ENCODE results near the gene LPIN3.

DNA sequence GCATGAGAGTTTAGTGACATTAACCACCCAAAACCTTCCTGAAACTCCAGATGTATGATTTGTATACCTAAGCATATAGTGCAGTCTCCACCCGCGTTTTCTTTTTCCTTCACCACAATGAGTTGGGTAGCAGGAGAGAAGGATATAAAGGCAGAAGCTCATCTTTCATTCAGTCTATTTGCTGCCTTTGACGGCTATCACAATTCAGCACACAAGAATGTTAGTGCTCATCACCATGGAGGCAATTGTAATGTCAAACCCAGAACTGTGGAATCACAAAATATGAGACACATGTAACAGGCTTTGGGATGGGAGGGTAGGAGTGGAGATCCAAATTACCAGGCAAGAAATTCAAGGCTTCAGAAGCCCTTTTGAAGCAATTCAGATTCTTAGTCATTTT is 40.7 kb upstream of the LPIN3 start:
- no peak for TF ChIP-seq YY1 (IDR thresholded peaks at IDR 0.05; ENCODE audit: extremely low read depth, insufficient replicate concordance, low read depth, low read length)
- TF ChIP-seq TCF7L2 (IDR thresholded peaks at IDR 0.05; ENCODE audit: borderline replicate concordance, extremely low read depth, insufficient read depth, insufficient read length), result no peak
- TF ChIP-seq EZH2 (IDR thresholded peaks at IDR 0.05), result no peak
- TF ChIP-seq, protein P1, sequence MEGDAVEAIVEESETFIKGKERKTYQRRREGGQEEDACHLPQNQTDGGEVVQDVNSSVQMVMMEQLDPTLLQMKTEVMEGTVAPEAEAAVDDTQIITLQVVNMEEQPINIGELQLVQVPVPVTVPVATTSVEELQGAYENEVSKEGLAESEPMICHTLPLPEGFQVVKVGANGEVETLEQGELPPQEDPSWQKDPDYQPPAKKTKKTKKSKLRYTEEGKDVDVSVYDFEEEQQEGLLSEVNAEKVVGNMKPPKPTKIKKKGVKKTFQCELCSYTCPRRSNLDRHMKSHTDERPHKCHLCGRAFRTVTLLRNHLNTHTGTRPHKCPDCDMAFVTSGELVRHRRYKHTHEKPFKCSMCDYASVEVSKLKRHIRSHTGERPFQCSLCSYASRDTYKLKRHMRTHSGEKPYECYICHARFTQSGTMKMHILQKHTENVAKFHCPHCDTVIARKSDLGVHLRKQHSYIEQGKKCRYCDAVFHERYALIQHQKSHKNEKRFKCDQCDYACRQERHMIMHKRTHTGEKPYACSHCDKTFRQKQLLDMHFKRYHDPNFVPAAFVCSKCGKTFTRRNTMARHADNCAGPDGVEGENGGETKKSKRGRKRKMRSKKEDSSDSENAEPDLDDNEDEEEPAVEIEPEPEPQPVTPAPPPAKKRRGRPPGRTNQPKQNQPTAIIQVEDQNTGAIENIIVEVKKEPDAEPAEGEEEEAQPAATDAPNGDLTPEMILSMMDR (IDR thresholded peaks at IDR 0.05 in 2 of 3, conservative IDR thresholded peaks at IDR 0.05 in 1 of 3; ENCODE audit: borderline replicate concordance in 1 of 3, insufficient read depth in 1 of 3, low read depth in 2 of 3, low read length in 2 of 3), result no peak
- TF ChIP-seq SIN3A (IDR thresholded peaks at IDR 0.05; ENCODE audit: low read depth), result no peak
- TF ChIP-seq ZNF274 (IDR thresholded peaks at IDR 0.05; ENCODE audit: low read depth, low read length), result no peak
- TF ChIP-seq RAD21 (IDR thresholded peaks at IDR 0.05; ENCODE audit: low read depth), result no peak
- TF ChIP-seq, protein P2, sequence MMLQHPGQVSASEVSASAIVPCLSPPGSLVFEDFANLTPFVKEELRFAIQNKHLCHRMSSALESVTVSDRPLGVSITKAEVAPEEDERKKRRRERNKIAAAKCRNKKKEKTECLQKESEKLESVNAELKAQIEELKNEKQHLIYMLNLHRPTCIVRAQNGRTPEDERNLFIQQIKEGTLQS (IDR thresholded peaks at IDR 0.05), result no peak
- TF ChIP-seq, protein P3, sequence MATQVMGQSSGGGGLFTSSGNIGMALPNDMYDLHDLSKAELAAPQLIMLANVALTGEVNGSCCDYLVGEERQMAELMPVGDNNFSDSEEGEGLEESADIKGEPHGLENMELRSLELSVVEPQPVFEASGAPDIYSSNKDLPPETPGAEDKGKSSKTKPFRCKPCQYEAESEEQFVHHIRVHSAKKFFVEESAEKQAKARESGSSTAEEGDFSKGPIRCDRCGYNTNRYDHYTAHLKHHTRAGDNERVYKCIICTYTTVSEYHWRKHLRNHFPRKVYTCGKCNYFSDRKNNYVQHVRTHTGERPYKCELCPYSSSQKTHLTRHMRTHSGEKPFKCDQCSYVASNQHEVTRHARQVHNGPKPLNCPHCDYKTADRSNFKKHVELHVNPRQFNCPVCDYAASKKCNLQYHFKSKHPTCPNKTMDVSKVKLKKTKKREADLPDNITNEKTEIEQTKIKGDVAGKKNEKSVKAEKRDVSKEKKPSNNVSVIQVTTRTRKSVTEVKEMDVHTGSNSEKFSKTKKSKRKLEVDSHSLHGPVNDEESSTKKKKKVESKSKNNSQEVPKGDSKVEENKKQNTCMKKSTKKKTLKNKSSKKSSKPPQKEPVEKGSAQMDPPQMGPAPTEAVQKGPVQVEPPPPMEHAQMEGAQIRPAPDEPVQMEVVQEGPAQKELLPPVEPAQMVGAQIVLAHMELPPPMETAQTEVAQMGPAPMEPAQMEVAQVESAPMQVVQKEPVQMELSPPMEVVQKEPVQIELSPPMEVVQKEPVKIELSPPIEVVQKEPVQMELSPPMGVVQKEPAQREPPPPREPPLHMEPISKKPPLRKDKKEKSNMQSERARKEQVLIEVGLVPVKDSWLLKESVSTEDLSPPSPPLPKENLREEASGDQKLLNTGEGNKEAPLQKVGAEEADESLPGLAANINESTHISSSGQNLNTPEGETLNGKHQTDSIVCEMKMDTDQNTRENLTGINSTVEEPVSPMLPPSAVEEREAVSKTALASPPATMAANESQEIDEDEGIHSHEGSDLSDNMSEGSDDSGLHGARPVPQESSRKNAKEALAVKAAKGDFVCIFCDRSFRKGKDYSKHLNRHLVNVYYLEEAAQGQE (IDR thresholded peaks at IDR 0.05; ENCODE audit: low read depth), result no peak
- no peak for TF ChIP-seq ELF1 (IDR thresholded peaks at IDR 0.05; ENCODE audit: borderline replicate concordance, low read depth)
- TF ChIP-seq POLR2AphosphoS5 (IDR thresholded peaks at IDR 0.05; ENCODE audit: low read depth, low read length), result no peak
